ENCODE measurements around the gene SGTB. TPM values are rescaled to one million over a fixed set of nuclear protein-coding genes. Genes with fewer than 3 reads are reported as not detected.

Gene SGTB
- total RNA-seq, 1 donor from 2014 or later, result 10.2 TPM

- H3K27me3 Mint-ChIP-seq, result no peaks in the 10 kb centered on the region
Observed at GRCh38 chr5:65722575-65723403, 880 bp upstream of the SGTB start.

GRCh38 chr5:65721050-65721719, 724 bp downstream of the SGTB start:
- DNase-seq (ENCODE audit: extremely low spot score, unreplicated experiment), result no peak
- Mint-ChIP-seq H3K4me3 (peak overlapping the region; percentile 90), H3K27ac (peak overlapping the region; percentile 59), H3K27me3 (no peaks in the 10 kb centered on the region), H3K9me3 (no peaks in the 10 kb centered on the region), H3K36me3 (peaks cover 6% of the 10 kb centered on the region), H3K4me1 (ENCODE audit: unreplicated experiment) (peaks cover 14% of the 10 kb centered on the region)
- TF ChIP-seq CTCF (conservative IDR thresholded peaks at IDR 0.05), result no peak

More at GRCh38 chr5:65722575-65723403, 880 bp upstream of the SGTB start:
- no peak for TF ChIP-seq CTCF (conservative IDR thresholded peaks at IDR 0.05)
- H3K36me3 Mint-ChIP-seq, result peaks cover 6% of the 10 kb centered on the region
- H3K4me1 Mint-ChIP-seq (ENCODE audit: unreplicated experiment), result peaks cover 14% of the 10 kb centered on the region
- H3K4me3 Mint-ChIP-seq, result peak overlapping the region; percentile 95
- H3K27ac Mint-ChIP-seq, result peak overlapping the region; percentile 91
- no peak for DNase-seq (ENCODE audit: extremely low spot score, unreplicated experiment)
- H3K9me3 Mint-ChIP-seq, result no peaks in the 10 kb centered on the region

- Mint-ChIP-seq H3K36me3 (peaks cover 7% of the 10 kb centered on the region), H3K27ac (no peak overlapping the region), H3K27me3 (no peaks in the 10 kb centered on the region), H3K4me1 (ENCODE audit: unreplicated experiment) (peaks cover 8% of the 10 kb centered on the region), H3K4me3 (no peak overlapping the region), H3K9me3 (peaks cover 3% of the 10 kb centered on the region)
- TF ChIP-seq CTCF (conservative IDR thresholded peaks at IDR 0.05), result no peak
- DNase-seq (ENCODE audit: extremely low spot score, unreplicated experiment), result no peak
Observed at GRCh38 chr5:65718576-65719310, 3.2 kb downstream of the SGTB start.

DNA sequence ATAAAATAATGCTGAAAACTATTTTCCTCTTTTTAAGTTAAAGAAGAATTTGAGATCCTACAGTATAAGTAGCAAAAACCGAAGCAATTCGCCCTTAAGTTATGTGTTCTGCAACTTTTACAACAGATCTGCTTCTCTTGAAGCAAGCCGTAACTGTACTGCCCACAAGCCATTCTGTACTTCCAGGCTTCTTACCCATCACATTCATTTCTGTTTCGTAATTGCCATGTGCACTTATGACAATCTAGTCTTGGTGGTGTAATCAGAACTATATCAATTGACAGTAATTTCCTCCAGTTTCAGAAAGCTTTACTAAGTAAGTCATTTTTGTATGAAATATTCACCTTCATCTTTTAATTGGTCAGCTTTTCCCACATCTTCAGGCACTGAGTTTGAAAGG, 13.8 kb downstream of the SGTB start:
- no peak overlapping the region for H3K4me3 Mint-ChIP-seq
- H3K27ac Mint-ChIP-seq, result no peak overlapping the region
- peaks cover 24% of the 10 kb centered on the region for H3K36me3 Mint-ChIP-seq
- TF ChIP-seq CTCF (conservative IDR thresholded peaks at IDR 0.05), result no peak
- H3K9me3 Mint-ChIP-seq, result no peaks in the 10 kb centered on the region
- DNase-seq (ENCODE audit: extremely low spot score, unreplicated experiment), result no peak
- no peaks in the 10 kb centered on the region for H3K27me3 Mint-ChIP-seq
- H3K4me1 Mint-ChIP-seq (ENCODE audit: unreplicated experiment), result no peaks in the 10 kb centered on the region

DNA sequence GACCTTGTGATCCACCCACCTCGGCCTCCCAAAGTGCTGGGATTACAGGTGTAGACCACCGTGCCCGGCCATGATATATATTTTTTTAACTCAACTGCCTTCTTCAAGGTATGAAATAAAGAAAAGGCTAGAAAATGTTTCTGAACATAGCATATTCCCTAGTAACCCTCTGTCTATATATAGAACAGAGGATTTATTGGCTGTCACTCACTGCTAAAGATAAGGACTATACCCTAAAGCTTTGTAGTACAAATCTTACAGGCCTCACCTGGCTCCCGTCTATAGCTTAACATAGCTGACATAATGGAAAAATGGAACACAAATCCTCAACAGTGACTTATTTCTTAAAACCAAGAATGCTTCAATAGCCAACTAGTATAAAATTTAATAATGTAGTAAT, 14.2 kb downstream of the SGTB start:
- DNase-seq (ENCODE audit: extremely low spot score, unreplicated experiment), result no peak
- H3K4me1 Mint-ChIP-seq (ENCODE audit: unreplicated experiment), result no peaks in the 10 kb centered on the region
- no peak overlapping the region for H3K4me3 Mint-ChIP-seq
- no peaks in the 10 kb centered on the region for H3K9me3 Mint-ChIP-seq
- H3K36me3 Mint-ChIP-seq, result peaks cover 28% of the 10 kb centered on the region
- H3K27me3 Mint-ChIP-seq, result no peaks in the 10 kb centered on the region
- H3K27ac Mint-ChIP-seq, result no peak overlapping the region
- TF ChIP-seq CTCF (conservative IDR thresholded peaks at IDR 0.05), result no peak
